WTC11 (cell line): Measurements from ENCODE around the gene C19orf44.

Experiments
- ATF6 ChIP-seq: sonication (generic); formaldehyde crosslinking; IDR thresholded peaks from 2 replicates; pipeline ENCODE4 v1.8.1; 2023; ENCODE audit warnings: mild to moderate bottlenecking, missing genetic modification reagents
- CTCF ChIP-seq: fragments of 200-600 bp; IDR thresholded peaks from 2 replicates; pipeline ENCODE4 v1.8.0; 2022; ENCODE audit warnings: antibody characterized with exemption
- GABPB1 ChIP-seq: sonication (generic); formaldehyde crosslinking; IDR thresholded peaks from 2 replicates; pipeline ENCODE4 v1.8.1; 2023; ENCODE audit warnings: mild to moderate bottlenecking, missing genetic modification reagents
- IRF1 ChIP-seq: sonication (generic); formaldehyde crosslinking; IDR thresholded peaks from 2 replicates; pipeline ENCODE4 v1.8.0; 2023; ENCODE audit warnings: missing genetic modification reagents
- MAX ChIP-seq: sonication (generic); formaldehyde crosslinking; IDR thresholded peaks from 2 replicates; pipeline ENCODE4 v1.8.0; 2022; ENCODE audit warnings: mild to moderate bottlenecking, missing genetic modification reagents
- TCF7 ChIP-seq: sonication (generic); formaldehyde crosslinking; IDR thresholded peaks from 2 replicates; pipeline ENCODE4 v1.8.0; 2022; ENCODE audit warnings: mild to moderate bottlenecking, low read depth, missing genetic modification reagents, moderate library complexity
- TEAD1 ChIP-seq: sonication (generic); formaldehyde crosslinking; IDR thresholded peaks from 2 replicates; pipeline ENCODE4 v1.8.0; 2022; ENCODE audit warnings: mild to moderate bottlenecking, missing genetic modification reagents
- TP53 ChIP-seq: sonication (generic); formaldehyde crosslinking; IDR thresholded peaks from 2 replicates; pipeline ENCODE4 v1.8.1; 2023; ENCODE audit warnings: mild to moderate bottlenecking, missing genetic modification reagents
- USF1 ChIP-seq: sonication (generic); formaldehyde crosslinking; IDR thresholded peaks from 2 replicates; pipeline ENCODE4 v1.8.0; 2022; ENCODE audit warnings: mild to moderate bottlenecking, missing genetic modification reagents
- ZNF121 ChIP-seq: sonication (generic); formaldehyde crosslinking; IDR thresholded peaks from 2 replicates; pipeline ENCODE4 v1.8.0; 2023; ENCODE audit warnings: missing genetic modification reagents
- ZNF317 ChIP-seq: sonication (generic); formaldehyde crosslinking; IDR thresholded peaks from 2 replicates; pipeline ENCODE4 v1.8.1; 2023; ENCODE audit warnings: low read depth, mild to moderate bottlenecking, moderate library complexity, missing genetic modification reagents, borderline replicate concordance

- TF ChIP-seq CTCF (no peak), ZNF317 (CRISPR knock-in tag) (no peak), GABPB1 (CRISPR knock-in tag) (no peak), TCF7 (no peak), TP53 (CRISPR knock-in tag) (no peak), IRF1 (CRISPR knock-in tag) (no peak), USF1 (no peak), ZNF121 (CRISPR knock-in tag) (no peak), MAX (no peak), TEAD1 (CRISPR knock-in tag) (no peak), ATF6 (CRISPR knock-in tag) (no peak)
Observed at GRCh38 chr19:16470541-16470910, 25.7 kb upstream of the C19orf44 start.
